ENCODE data around the gene CHCHD10. TPM values are rescaled to one million over a fixed set of nuclear protein-coding genes. Genes with fewer than 3 reads are reported as not detected.

Gene CHCHD10
- total and polyA plus RNA-seq, 3 experiments from 2014 or later = 34.0 to 186 (median 172) TPM

- Histone ChIP-seq H3K4me3 (ENCODE audit: low read length) (no peak overlapping the region), H3K36me3 (ENCODE audit: insufficient read depth, low read length) (peaks cover 29% of the 10 kb centered on the region), H3K27me3 (ENCODE audit: insufficient read depth, low read length, poor library complexity, severe bottlenecking) (no peaks in the 10 kb centered on the region), H3K4me1 (ENCODE audit: insufficient read depth, low read length) (peaks cover 29% of the 10 kb centered on the region), H3K27ac (ENCODE audit: low read depth, low read length) (no peak overlapping the region), H3K9me3 (ENCODE audit: low read length) (no peaks in the 10 kb centered on the region)
- Mint-ChIP-seq H3K4me1 (peaks cover 37 to 53% (median 40%) of the 10 kb centered on the region in 3 donors), H3K36me3 (peaks cover 0 to 49% (median 9%) of the 10 kb centered on the region in 3 donors), H3K27ac (no peak overlapping the region), H3K27me3 (no peaks in the 10 kb centered on the region), H3K9me3 (no peaks in the 10 kb centered on the region), H3K4me3 (no peak overlapping the region)
- POLR2A ChIA-PET = no interaction called here
- CTCF ChIA-PET = no interaction called here
- no peak for DNase-seq
Measured at GRCh38 chr22:23790819-23791737, 23.3 kb upstream of the CHCHD10 start.

DNA sequence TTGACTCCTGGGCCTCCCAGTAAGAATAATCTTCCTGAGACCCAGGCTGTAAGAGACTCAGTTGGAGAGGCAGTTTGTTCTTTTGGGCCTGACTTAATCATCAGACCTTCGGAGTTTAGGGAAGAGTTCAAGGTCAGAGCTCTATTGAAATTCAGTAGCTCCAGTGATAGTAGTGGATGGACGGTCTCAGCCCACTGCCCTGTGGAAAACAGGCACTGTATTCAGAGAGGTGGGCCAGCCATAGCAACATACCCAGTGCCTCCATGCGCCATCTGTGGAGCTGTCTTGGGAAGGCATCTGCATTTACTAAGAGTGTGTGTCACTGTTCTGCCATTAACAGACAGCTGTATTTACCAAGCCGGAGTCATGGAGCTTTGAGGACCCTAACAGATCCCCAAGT lies 21.9 kb upstream of the CHCHD10 start:
- peaks cover 23% of the 10 kb centered on the region for H3K36me3 ChIP-seq (ENCODE audit: insufficient read depth, low read length)
- DNase-seq = no peak
- no peaks in the 10 kb centered on the region for H3K27me3 ChIP-seq (ENCODE audit: insufficient read depth, low read length, poor library complexity, severe bottlenecking)
- ChIA-PET POLR2A (no interaction called here), CTCF (interaction anchor here (1.0 kb wide), 1 partner anchor 13 kb away, joined by 3 read pairs; no protein-coding TSS in a partner anchor)
- H3K27ac ChIP-seq (ENCODE audit: low read depth, low read length) = no peak overlapping the region
- H3K9me3 ChIP-seq (ENCODE audit: low read length) = no peaks in the 10 kb centered on the region
- H3K4me3 ChIP-seq (ENCODE audit: low read length) = no peak overlapping the region
- H3K27me3 Mint-ChIP-seq = no peaks in the 10 kb centered on the region
- peak overlapping the region in 4 of 7 donors; percentile 28 to 71 (median 40) for H3K4me3 Mint-ChIP-seq
- H3K4me1 Mint-ChIP-seq = peaks cover 37 to 58% (median 41%) of the 10 kb centered on the region in 3 donors
- peak overlapping the region in 5 of 8 donors; percentile 4 to 69 (median 31) for H3K27ac Mint-ChIP-seq
- H3K9me3 Mint-ChIP-seq = no peaks in the 10 kb centered on the region
- peaks cover 0 to 39% (median 7%) of the 10 kb centered on the region in 3 donors for H3K36me3 Mint-ChIP-seq
- peaks cover 30% of the 10 kb centered on the region for H3K4me1 ChIP-seq (ENCODE audit: insufficient read depth, low read length)

DNA sequence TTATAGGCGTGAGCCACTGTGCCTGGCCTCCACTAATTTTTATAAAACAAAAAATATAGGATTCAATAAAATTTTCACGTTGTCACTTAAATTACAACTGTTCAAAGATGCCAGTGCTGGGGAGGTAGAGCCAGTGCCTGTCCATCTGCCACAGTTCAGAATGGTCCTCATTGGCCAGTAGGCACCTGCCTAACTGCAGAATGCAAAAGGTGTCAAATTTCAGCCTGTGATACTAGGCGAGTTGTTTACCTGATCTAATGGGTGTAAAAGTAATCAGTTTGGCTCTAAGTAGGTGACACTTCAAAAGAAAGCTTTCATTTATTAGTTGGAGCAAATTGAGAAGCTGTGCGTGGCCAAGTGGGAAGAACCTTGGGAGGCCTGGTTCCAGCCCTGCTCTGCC lies 21.3 kb upstream of the CHCHD10 start:
- H3K9me3 ChIP-seq (ENCODE audit: low read length) = no peaks in the 10 kb centered on the region
- H3K4me1 ChIP-seq (ENCODE audit: insufficient read depth, low read length) = peaks cover 30% of the 10 kb centered on the region
- no peak overlapping the region for H3K27ac ChIP-seq (ENCODE audit: low read depth, low read length)
- Mint-ChIP-seq H3K27me3 (no peaks in the 10 kb centered on the region), H3K9me3 (no peaks in the 10 kb centered on the region), H3K36me3 (peaks cover 0 to 35% (median 7%) of the 10 kb centered on the region in 3 donors), H3K27ac (peak overlapping the region in 2 of 8 donors; percentile 24 to 69), H3K4me1 (peaks cover 40 to 62% (median 41%) of the 10 kb centered on the region in 3 donors), H3K4me3 (peak overlapping the region in 5 of 7 donors; percentile 44 to 71 (median 49))
- peaks cover 17% of the 10 kb centered on the region for H3K36me3 ChIP-seq (ENCODE audit: insufficient read depth, low read length)
- no peak overlapping the region for H3K4me3 ChIP-seq (ENCODE audit: low read length)
- H3K27me3 ChIP-seq (ENCODE audit: insufficient read depth, low read length, poor library complexity, severe bottlenecking) = no peaks in the 10 kb centered on the region
- CTCF ChIA-PET = interaction anchor here (1.0 kb wide), 1 partner anchor 13 kb away, joined by 3 read pairs; no protein-coding TSS in a partner anchor
- no peak for DNase-seq
- POLR2A ChIA-PET = no interaction called here

DNA sequence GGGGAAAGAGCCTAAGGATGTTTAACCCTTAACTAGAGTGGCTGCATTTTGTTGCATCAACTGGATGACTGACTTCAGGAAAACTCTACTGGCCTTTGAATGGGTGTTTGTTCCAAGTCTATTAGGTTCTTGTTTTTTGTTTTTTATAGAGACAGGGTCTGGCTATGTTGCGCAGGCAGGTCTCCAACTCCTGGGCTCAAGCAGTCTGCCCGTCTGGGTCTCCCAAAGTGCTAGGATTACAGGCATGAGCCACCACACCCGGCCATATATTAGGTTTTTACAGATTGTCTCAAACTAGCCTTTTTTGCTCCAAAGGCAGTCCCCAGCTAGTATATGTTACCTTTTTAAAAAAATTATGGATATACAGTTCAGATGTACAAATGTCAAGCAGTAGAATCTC lies 20.1 kb upstream of the CHCHD10 start:
- Histone ChIP-seq H3K4me1 (ENCODE audit: insufficient read depth, low read length) (peaks cover 30% of the 10 kb centered on the region), H3K36me3 (ENCODE audit: insufficient read depth, low read length) (peaks cover 10% of the 10 kb centered on the region), H3K27me3 (ENCODE audit: insufficient read depth, low read length, poor library complexity, severe bottlenecking) (no peaks in the 10 kb centered on the region), H3K9me3 (ENCODE audit: low read length) (no peaks in the 10 kb centered on the region), H3K27ac (ENCODE audit: low read depth, low read length) (peak overlapping the region; percentile 87), H3K4me3 (ENCODE audit: low read length) (peak overlapping the region; percentile 72)
- peaks cover 38 to 60% (median 38%) of the 10 kb centered on the region in 3 donors for H3K4me1 Mint-ChIP-seq
- no peaks in the 10 kb centered on the region for H3K9me3 Mint-ChIP-seq
- POLR2A ChIA-PET = interaction anchor here (0.5 to 1.2 kb wide), 2 partner anchors 71 to 767 kb away, joined by 3 to 4 read pairs; no protein-coding TSS in a partner anchor
- H3K4me3 Mint-ChIP-seq = peak overlapping the region; percentile 88 to 92 (median 91)
- H3K27me3 Mint-ChIP-seq = no peaks in the 10 kb centered on the region
- no peak for DNase-seq
- H3K27ac Mint-ChIP-seq = peak overlapping the region; percentile 84 to 95 (median 93)
- CTCF ChIA-PET = no interaction called here
- peaks cover 0 to 26% (median 5%) of the 10 kb centered on the region in 3 donors for H3K36me3 Mint-ChIP-seq

- CTCF ChIA-PET = no interaction called here
Measured at GRCh38 chr22:23787600-23787896, 19.8 kb upstream of the CHCHD10 start.

DNA sequence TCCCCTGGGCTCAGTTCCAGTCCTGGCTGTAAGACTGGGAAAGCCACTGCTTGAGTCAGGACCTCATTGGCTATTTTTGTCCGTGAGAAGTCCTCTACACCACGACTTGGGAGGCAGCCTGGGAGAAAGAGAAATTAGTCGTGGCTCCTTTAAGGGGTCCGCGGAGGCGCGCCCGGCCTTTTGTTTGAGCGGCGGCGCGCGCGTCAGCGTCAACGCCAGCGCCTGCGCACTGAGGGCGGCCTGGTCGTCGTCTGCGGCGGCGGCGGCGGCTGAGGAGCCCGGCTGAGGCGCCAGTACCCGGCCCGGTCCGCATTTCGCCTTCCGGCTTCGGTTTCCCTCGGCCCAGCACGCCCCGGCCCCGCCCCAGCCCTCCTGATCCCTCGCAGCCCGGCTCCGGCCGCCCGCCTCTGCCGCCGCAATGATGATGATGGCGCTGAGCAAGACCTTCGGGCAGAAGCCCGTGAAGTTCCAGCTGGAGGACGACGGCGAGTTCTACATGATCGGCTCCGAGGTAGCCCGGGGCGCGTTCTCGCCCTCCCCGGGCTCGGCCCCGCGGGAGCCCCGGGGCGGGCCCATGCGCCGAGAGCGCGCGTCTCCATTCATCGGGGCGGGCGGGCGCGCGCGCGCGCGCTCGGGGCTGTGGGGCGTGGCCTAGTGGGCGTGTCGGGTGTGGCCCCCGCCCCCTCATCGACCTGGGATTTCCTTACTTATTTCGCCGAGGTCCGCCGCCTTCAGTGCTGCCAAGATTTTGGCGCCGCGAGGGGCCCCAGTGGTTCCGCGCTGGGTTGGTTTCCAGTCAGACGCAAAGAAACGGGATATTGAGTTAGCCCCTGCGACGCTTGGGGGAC lies 19.2 kb upstream of the CHCHD10 start, which contains the start of gene SMARCB1:
Gene SMARCB1, plus strand, starts transcription at position 215 of the 848 bp plus-strand sequence. Its CDS starts 204 bp downstream, at position 419.
- H3K4me3 Mint-ChIP-seq = peak within 1 kb of the TSS; percentile 88 to 92 (median 91)
- peaks cover 30% of the 10 kb centered on the region for H3K4me1 ChIP-seq (ENCODE audit: insufficient read depth, low read length)
- peak; percentile 85 to 92 (median 86) for DNase-seq
- peaks cover 29 to 51% (median 30%) of the 10 kb centered on the region in 3 donors for H3K4me1 Mint-ChIP-seq
- POLR2A ChIA-PET = interaction anchor here (0.5 to 1.2 kb wide), 5 partner anchors 14 to 108 kb away, joined by 3 to 4 read pairs (median 4); partner anchors contain the start of genes C22orf15, MIF and MMP11
- peak within 1 kb of the TSS; percentile 87 for H3K27ac ChIP-seq (ENCODE audit: low read depth, low read length)
- peaks cover 6% of the 10 kb centered on the region for H3K36me3 ChIP-seq (ENCODE audit: insufficient read depth, low read length)
- no peaks in the 10 kb centered on the region for H3K27me3 ChIP-seq (ENCODE audit: insufficient read depth, low read length, poor library complexity, severe bottlenecking)
- peak within 1 kb of the TSS; percentile 90 to 98 (median 93) for H3K27ac Mint-ChIP-seq
- H3K4me3 ChIP-seq (ENCODE audit: low read length) = peak within 1 kb of the TSS; percentile 72
- no peaks in the 10 kb centered on the region for H3K9me3 ChIP-seq (ENCODE audit: low read length)
- no peaks in the 10 kb centered on the region for H3K27me3 Mint-ChIP-seq
- peaks cover 0 to 17% (median 2%) of the 10 kb centered on the region in 3 donors for H3K36me3 Mint-ChIP-seq
- no peaks in the 10 kb centered on the region for H3K9me3 Mint-ChIP-seq
- CTCF ChIA-PET = no interaction called here

More at GRCh38 chr22:23787600-23787896, 19.8 kb upstream of the CHCHD10 start:
- H3K36me3 ChIP-seq (ENCODE audit: insufficient read depth, low read length) = peaks cover 10% of the 10 kb centered on the region
- H3K4me1 ChIP-seq (ENCODE audit: insufficient read depth, low read length) = peaks cover 30% of the 10 kb centered on the region
- H3K4me1 Mint-ChIP-seq = peaks cover 35 to 56% (median 36%) of the 10 kb centered on the region in 3 donors
- peak overlapping the region; percentile 87 for H3K27ac ChIP-seq (ENCODE audit: low read depth, low read length)
- peak overlapping the region; percentile 72 for H3K4me3 ChIP-seq (ENCODE audit: low read length)
- H3K36me3 Mint-ChIP-seq = peaks cover 0 to 23% (median 4%) of the 10 kb centered on the region in 3 donors
- H3K9me3 ChIP-seq (ENCODE audit: low read length) = no peaks in the 10 kb centered on the region
- DNase-seq = no peak
- H3K27me3 ChIP-seq (ENCODE audit: insufficient read depth, low read length, poor library complexity, severe bottlenecking) = no peaks in the 10 kb centered on the region
- H3K27ac Mint-ChIP-seq = peak overlapping the region; percentile 84 to 95 (median 93)
- H3K9me3 Mint-ChIP-seq = no peaks in the 10 kb centered on the region
- POLR2A ChIA-PET = interaction anchor here (0.5 to 1.2 kb wide), 5 partner anchors 15 to 768 kb away, joined by 3 to 4 read pairs (median 3); partner anchors contain the start of genes MIF and MMP11
- H3K27me3 Mint-ChIP-seq = no peaks in the 10 kb centered on the region
- peak overlapping the region; percentile 88 to 92 (median 91) for H3K4me3 Mint-ChIP-seq

DNA sequence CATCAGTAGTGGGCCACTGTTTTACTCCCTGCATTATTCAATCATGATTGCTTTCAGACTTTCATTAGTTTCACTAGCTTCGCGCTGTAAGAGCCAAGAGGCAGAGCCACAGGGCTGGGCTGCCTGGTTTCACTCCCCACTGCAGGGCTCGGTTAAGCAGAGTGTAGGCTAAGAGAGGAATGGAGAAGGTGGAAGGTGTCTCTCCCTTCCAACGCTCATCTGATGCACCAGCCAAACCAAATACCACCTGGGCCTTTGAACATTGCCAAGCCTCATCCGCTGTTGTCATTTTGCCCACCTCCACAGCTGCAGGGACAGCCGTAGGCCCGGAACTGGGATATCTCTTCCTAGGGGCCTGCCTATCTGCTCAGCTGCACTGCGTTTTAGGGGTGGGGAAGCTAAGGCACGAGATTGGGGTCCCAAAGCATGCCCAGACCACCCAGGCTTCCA lies 18.5 kb upstream of the CHCHD10 start:
- Histone ChIP-seq H3K27me3 (ENCODE audit: insufficient read depth, low read length, poor library complexity, severe bottlenecking) (no peaks in the 10 kb centered on the region), H3K9me3 (ENCODE audit: low read length) (no peaks in the 10 kb centered on the region), H3K4me3 (ENCODE audit: low read length) (peak overlapping the region; percentile 72), H3K36me3 (ENCODE audit: insufficient read depth, low read length) (no peaks in the 10 kb centered on the region), H3K27ac (ENCODE audit: low read depth, low read length) (peak overlapping the region; percentile 87), H3K4me1 (ENCODE audit: insufficient read depth, low read length) (peaks cover 30% of the 10 kb centered on the region)
- Mint-ChIP-seq H3K36me3 (peaks cover 0 to 11% (median 2%) of the 10 kb centered on the region in 3 donors), H3K27ac (peak overlapping the region; percentile 89 to 98 (median 92)), H3K27me3 (no peaks in the 10 kb centered on the region), H3K4me1 (peaks cover 29 to 45% (median 29%) of the 10 kb centered on the region in 3 donors), H3K9me3 (no peaks in the 10 kb centered on the region), H3K4me3 (peak overlapping the region; percentile 88 to 92 (median 91))
- CTCF ChIA-PET = interaction anchor here (1.0 kb wide), 2 partner anchors 12 to 15 kb away, joined by 3 read pairs; no protein-coding TSS in a partner anchor
- DNase-seq = peak in 1 of 5 donors; percentile 54
- POLR2A ChIA-PET = interaction anchor here (1.0 to 1.3 kb wide), 3 partner anchors 18 to 108 kb away, joined by 3 read pairs; partner anchors contain the start of gene MIF

Measured in CD8-positive, alpha-beta memory T cell (primary cell).